ENCODE results near the gene SRSF7.

The SRSF7 gene

GRCh38 chr2:38797953-38798352 is 46.8 kb upstream of the SRSF7 start:
- H3K36me3 ChIP-seq (ENCODE audit: control insufficient read depth in 2 of 2, insufficient read depth in 1 of 2, low read length in 2 of 2), result peaks cover 9 to 14% of the 10 kb centered on the region in 2 experiments; a peak in 2 of 3 replicates
- H3K27ac ChIP-seq (ENCODE audit: extremely low read depth, low read depth, low read length), result no peak overlapping the region
- TF ChIP-seq ZNF664 (tag by site-specific recombination; IDR thresholded peaks at IDR 0.05) (no peak), ZNF629 (tag by site-specific recombination; IDR thresholded peaks at IDR 0.05) (no peak), ZNF488 (tag by site-specific recombination; IDR thresholded peaks at IDR 0.05) (no peak), ZNF404 (tag by site-specific recombination; IDR thresholded peaks at IDR 0.05) (no peak), ZNF621 (tag by site-specific recombination; IDR thresholded peaks at IDR 0.05) (no peak), ZFP41 (tag by site-specific recombination; IDR thresholded peaks at IDR 0.05; ENCODE audit: borderline replicate concordance) (no peak), MEIS1 (CRISPR knock-in tag; IDR thresholded peaks at IDR 0.05; ENCODE audit: borderline replicate concordance) (no peak), ZNF175 (tag by site-specific recombination; IDR thresholded peaks at IDR 0.05) (no peak)
- no peak overlapping the region for H3K4me3 ChIP-seq (ENCODE audit: low read depth, low read length)
- ChIA-PET CTCF (interaction anchor here (0.7 kb wide), 1 partner anchor 67 kb away, joined by 5 read pairs; no protein-coding TSS in a partner anchor), POLR2A (interaction anchor here (0.7 to 6.6 kb wide), 3 partner anchors 16 to 148 kb away, joined by 3 to 85 read pairs (median 3); partner anchors contain the start of gene SRSF7)
- no peaks in the 10 kb centered on the region for H3K9me3 ChIP-seq (ENCODE audit: control insufficient read depth, insufficient read depth, low read depth, low read length)
- no peaks in the 10 kb centered on the region for H3K4me1 ChIP-seq (ENCODE audit: control insufficient read depth, insufficient read depth, low read length)

- Histone ChIP-seq H3K4me1 (ENCODE audit: control insufficient read depth, insufficient read depth, low read length) (no peaks in the 10 kb centered on the region), H3K9me3 (ENCODE audit: control insufficient read depth, insufficient read depth, low read depth, low read length) (no peaks in the 10 kb centered on the region), H3K36me3 (ENCODE audit: control insufficient read depth in 2 of 2, insufficient read depth in 1 of 2, low read length in 2 of 2) (peaks cover 8 to 9% of the 10 kb centered on the region in 2 experiments; a peak in 2 of 3 replicates), H3K4me3 (ENCODE audit: low read depth, low read length) (no peak overlapping the region), H3K27ac (ENCODE audit: extremely low read depth, low read depth, low read length) (no peak overlapping the region)
- ChIA-PET CTCF (no interaction called here), POLR2A (interaction anchor here (0.6 to 6.6 kb wide), 2 partner anchors 13 to 46 kb away, joined by 3 to 85 read pairs; partner anchors contain the start of gene SRSF7)
- TF ChIP-seq ZNF747 (tag by site-specific recombination; IDR thresholded peaks at IDR 0.05), result no peak
- TF ChIP-seq ZNF843 (tag by site-specific recombination; IDR thresholded peaks at IDR 0.05), result no peak
- no peak for TF ChIP-seq ZNF501 (tag by site-specific recombination; IDR thresholded peaks at IDR 0.05)
- TF ChIP-seq ZNF677 (tag by site-specific recombination; IDR thresholded peaks at IDR 0.05), result no peak
- TF ChIP-seq ZNF518A (tag by site-specific recombination; conservative IDR thresholded peaks at IDR 0.05; ENCODE audit: low read depth), result no peak
- no peak for TF ChIP-seq KLF10 (tag by site-specific recombination; IDR thresholded peaks at IDR 0.05)
- no peak for TF ChIP-seq ZNF155 (tag by site-specific recombination; IDR thresholded peaks at IDR 0.05)
- no peak for TF ChIP-seq ZNF660 (tag by site-specific recombination; IDR thresholded peaks at IDR 0.05)
- TF ChIP-seq ZBTB11 (tag by site-specific recombination; conservative IDR thresholded peaks at IDR 0.05; ENCODE audit: low read depth), result no peak
- TF ChIP-seq ZSCAN18 (tag by site-specific recombination; IDR thresholded peaks at IDR 0.05), result no peak
- no peak for TF ChIP-seq ZNF707 (tag by site-specific recombination; IDR thresholded peaks at IDR 0.05)
- TF ChIP-seq ZNF670 (tag by site-specific recombination; IDR thresholded peaks at IDR 0.05; ENCODE audit: low read depth), result no peak
- no peak for TF ChIP-seq ZNF398 (tag by site-specific recombination; IDR thresholded peaks at IDR 0.05)
- TF ChIP-seq ZNF311 (tag by site-specific recombination; IDR thresholded peaks at IDR 0.05; ENCODE audit: borderline replicate concordance), result no peak
- no peak for TF ChIP-seq ZNF202 (tag by site-specific recombination; IDR thresholded peaks at IDR 0.05; ENCODE audit: borderline replicate concordance)
These were observed 46.1 kb upstream of the SRSF7 start for GRCh38 chr2:38797250-38797676.

All from HEK293 (cell line).